Middle frontal gyrus (tissue), 1 donor: ENCODE data around the gene GABBR2.
"Not testable (repeated sequence)": the region's sequence is repeated elsewhere in the genome, so short reads cannot be mapped to it uniquely, and the experiment has no call there.

Experiments used
- DNase-seq: peaks from one replicate; pipeline ENCODE4 v3.0.0-alpha.2; 2015; ENCODE audit warnings: low spot score; ENCODE audit errors: extremely low spot score

Gene GABBR2

GRCh38 chr9:98482226-98482625, 226.5 kb downstream of the GABBR2 start:
- DNase-seq, result no peak

GRCh38 chr9:98481676-98482075, 227.1 kb downstream of the GABBR2 start:
- DNase-seq, result no peak

GRCh38 chr9:98479967-98480847, 228.5 kb downstream of the GABBR2 start:
- DNase-seq, result no peak

GRCh38 chr9:98479449-98479848, 229.3 kb downstream of the GABBR2 start:
- DNase-seq, result no peak

GRCh38 chr9:98477884-98478283, 230.9 kb downstream of the GABBR2 start:
- DNase-seq, result peak; percentile 76

- no peak for DNase-seq
Measured at GRCh38 chr9:98472216-98472615, 236.5 kb downstream of the GABBR2 start.

- DNase-seq, result no peak
Measured at GRCh38 chr9:98471185-98471584, 237.6 kb downstream of the GABBR2 start.

- no peak for DNase-seq
Measured at GRCh38 chr9:98468567-98469239, 240.0 kb downstream of the GABBR2 start.

GRCh38 chr9:98465799-98466198, 242.9 kb downstream of the GABBR2 start:
- DNase-seq, result no peak

- DNase-seq, result not testable (repeated sequence)
Measured at GRCh38 chr9:98464156-98464690, 244.5 kb downstream of the GABBR2 start.

GRCh38 chr9:98462310-98462709, 246.4 kb downstream of the GABBR2 start:
- DNase-seq, result no peak

GRCh38 chr9:98460704-98461103, 248.0 kb downstream of the GABBR2 start:
- no peak for DNase-seq

- DNase-seq, result no peak
Measured at GRCh38 chr9:98457726-98458370, 250.9 kb downstream of the GABBR2 start.

- DNase-seq, result no peak
Measured at GRCh38 chr9:98456156-98456613, 252.6 kb downstream of the GABBR2 start.

- no peak for DNase-seq
Measured at GRCh38 chr9:98455256-98456155, 253.2 kb downstream of the GABBR2 start.

GRCh38 chr9:98453589-98454311, 255.0 kb downstream of the GABBR2 start:
- DNase-seq, result no peak

GRCh38 chr9:98451576-98451975, 257.2 kb downstream of the GABBR2 start:
- DNase-seq, result no peak

- DNase-seq, result no peak
Measured at GRCh38 chr9:98450496-98450895, 258.2 kb downstream of the GABBR2 start.

GRCh38 chr9:98449871-98450270, 258.9 kb downstream of the GABBR2 start:
- DNase-seq, result no peak

- DNase-seq, result no peak
Measured at GRCh38 chr9:98445576-98445975, 263.2 kb downstream of the GABBR2 start.
